LNCaP clone FGC (cell line): Measurements from ENCODE around the gene SLC38A2.

Source experiments
- DNase-seq: peaks from one replicate; pipeline ENCODE4 v3.0.0-alpha.2; 2011; ENCODE audit warnings: low read depth
- H3K4me3 ChIP-seq: 2 replicates; pipeline ENCODE4 v1.5.1; 2011; ENCODE audit warnings: mild to moderate bottlenecking, low read depth, low read length, control low read depth
- TF ChIP-seq, protein P1 (sequence below): IDR thresholded peaks from 2 replicates; pipeline ENCODE4 v1.5.1; 2012; ENCODE audit warnings: mild to moderate bottlenecking; ENCODE audit not compliant: control insufficient read depth, insufficient read depth; ENCODE audit errors: extremely low read depth

The SLC38A2 gene

DNA sequence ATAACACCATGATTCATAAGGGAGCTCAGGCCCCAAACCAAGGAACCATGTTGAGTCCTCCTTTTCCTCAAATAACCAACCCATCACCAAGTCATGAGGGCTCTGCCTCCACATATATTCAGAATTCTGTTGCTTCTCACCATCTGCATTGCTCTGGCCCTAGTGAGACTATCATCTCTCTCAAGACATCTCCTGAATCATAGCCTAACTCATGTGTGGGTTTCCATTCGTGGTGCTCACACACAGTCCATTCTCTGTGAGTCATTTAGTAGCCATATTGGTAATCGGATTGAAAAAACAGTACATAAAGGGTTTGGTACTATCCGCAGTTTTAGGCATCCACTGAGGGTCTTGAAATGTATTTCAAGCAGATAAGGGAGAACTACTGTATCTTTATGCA lies 5.1 kb upstream of the SLC38A2 start:
- TF ChIP-seq, protein P1, sequence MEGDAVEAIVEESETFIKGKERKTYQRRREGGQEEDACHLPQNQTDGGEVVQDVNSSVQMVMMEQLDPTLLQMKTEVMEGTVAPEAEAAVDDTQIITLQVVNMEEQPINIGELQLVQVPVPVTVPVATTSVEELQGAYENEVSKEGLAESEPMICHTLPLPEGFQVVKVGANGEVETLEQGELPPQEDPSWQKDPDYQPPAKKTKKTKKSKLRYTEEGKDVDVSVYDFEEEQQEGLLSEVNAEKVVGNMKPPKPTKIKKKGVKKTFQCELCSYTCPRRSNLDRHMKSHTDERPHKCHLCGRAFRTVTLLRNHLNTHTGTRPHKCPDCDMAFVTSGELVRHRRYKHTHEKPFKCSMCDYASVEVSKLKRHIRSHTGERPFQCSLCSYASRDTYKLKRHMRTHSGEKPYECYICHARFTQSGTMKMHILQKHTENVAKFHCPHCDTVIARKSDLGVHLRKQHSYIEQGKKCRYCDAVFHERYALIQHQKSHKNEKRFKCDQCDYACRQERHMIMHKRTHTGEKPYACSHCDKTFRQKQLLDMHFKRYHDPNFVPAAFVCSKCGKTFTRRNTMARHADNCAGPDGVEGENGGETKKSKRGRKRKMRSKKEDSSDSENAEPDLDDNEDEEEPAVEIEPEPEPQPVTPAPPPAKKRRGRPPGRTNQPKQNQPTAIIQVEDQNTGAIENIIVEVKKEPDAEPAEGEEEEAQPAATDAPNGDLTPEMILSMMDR: no peak
- no peak overlapping the region for H3K4me3 ChIP-seq
- no peak for DNase-seq

DNA sequence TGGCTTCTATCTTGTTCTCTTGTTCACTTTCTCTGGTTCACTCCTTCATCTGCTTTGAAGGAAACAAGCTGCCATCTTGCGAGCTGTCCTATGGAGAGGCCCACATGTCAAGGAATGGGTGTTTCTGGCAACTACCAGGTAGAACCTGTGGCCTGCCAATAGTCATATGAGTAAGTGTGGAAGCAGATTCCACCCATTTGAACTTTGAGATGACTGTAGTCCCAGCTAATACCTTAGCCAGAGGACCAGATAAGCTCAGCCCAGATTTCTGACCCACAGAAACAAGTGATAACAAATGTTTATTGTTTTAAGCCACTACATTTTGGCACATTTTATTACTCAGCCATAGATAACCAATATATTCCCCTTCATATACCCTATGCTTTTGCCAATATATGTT lies 4.0 kb upstream of the SLC38A2 start:
- TF ChIP-seq, protein P1: no peak
- no peak overlapping the region for H3K4me3 ChIP-seq
- no peak for DNase-seq

DNA sequence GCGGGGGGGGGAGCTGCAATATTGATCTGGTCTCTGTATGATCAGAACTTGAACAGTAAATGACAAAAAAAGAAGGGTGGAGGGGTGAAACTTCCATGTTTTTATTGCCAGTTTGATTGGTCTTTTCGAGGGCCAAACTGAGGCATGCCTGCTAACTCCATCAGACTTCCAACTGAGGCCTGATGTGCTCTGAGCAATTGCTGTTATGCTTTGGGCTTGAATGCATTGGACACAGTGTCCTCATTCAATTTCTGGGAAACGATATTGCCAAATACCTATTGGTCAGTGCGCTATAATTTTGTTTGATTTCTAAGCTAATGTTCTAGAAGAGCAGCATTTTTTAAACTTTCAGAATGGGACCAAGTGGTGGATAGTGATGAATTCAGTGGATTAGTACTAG lies 2.1 kb upstream of the SLC38A2 start:
- DNase-seq: no peak
- TF ChIP-seq, protein P1: no peak
- no peak overlapping the region for H3K4me3 ChIP-seq

DNA sequence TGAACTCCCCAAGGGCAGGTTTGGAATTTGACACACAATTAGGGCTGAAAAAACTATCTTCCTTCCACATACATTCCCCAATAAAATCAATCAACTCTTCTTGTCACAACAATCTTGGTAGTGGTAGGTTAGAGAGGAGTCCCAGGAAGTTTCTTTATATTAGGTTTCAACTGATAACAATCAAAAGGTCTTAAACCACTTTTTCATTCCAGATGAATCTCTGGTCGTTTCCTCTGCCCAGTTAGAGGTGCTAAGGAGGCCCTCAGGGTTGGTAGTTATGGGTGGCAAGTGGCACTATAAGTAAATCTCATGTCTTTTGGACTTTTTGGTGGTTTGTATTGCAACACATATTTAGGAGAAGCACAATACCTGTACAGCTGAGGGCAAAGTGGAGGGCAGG lies 1.7 kb upstream of the SLC38A2 start:
- no peak overlapping the region for H3K4me3 ChIP-seq
- TF ChIP-seq, protein P1: no peak
- DNase-seq: no peak

DNA sequence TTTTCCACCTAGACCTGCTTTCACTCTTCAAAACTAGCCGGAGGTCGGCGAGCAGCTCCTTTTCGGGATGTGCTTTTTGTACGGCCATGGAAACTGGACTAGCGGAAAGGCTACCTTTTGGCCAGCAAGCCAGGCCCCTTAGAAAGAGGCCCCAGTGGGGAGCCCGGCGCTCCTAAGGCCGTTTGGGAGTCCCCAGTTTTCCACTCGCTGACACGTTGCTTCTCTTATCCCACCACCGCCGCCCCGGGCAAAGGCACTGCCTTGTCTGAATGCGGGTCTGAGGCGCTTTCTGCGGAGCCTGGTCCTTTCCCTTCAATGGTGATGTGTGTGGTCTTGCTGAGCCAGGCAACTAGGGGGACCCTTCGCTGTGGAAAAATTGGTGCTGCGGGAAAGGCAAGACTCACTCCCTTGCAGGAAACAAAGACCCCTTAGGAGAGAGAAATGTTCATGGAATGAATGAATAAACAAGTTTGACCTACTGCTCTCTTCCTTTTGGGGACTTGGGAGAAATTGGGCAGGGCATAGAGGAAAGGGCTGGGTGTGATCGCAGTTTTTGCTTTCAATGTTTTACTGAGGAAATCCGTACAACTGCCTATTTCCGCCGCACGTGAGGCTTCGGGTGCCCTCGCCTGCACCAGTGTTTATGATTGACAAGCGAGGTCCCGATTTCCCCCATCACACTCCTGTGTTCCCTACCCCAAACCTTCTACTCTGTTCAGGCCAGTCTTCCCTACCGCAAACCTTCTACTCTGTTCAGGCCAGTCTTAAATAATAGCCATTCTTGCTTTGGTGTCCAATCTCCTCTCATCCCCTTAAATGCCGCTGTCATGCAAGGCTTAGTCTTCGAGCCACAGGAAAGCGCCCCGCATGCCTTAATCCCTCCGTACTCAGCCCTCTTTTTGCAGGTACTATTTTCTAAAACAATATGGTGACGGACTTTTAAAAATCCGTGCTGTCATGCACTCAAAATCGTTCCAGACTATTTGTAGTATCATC lies 1.0 kb upstream of the SLC38A2 start:
- TF ChIP-seq, protein P1: no peak
- DNase-seq: no peak
- H3K4me3 ChIP-seq: peak overlapping the region; percentile 74

DNA sequence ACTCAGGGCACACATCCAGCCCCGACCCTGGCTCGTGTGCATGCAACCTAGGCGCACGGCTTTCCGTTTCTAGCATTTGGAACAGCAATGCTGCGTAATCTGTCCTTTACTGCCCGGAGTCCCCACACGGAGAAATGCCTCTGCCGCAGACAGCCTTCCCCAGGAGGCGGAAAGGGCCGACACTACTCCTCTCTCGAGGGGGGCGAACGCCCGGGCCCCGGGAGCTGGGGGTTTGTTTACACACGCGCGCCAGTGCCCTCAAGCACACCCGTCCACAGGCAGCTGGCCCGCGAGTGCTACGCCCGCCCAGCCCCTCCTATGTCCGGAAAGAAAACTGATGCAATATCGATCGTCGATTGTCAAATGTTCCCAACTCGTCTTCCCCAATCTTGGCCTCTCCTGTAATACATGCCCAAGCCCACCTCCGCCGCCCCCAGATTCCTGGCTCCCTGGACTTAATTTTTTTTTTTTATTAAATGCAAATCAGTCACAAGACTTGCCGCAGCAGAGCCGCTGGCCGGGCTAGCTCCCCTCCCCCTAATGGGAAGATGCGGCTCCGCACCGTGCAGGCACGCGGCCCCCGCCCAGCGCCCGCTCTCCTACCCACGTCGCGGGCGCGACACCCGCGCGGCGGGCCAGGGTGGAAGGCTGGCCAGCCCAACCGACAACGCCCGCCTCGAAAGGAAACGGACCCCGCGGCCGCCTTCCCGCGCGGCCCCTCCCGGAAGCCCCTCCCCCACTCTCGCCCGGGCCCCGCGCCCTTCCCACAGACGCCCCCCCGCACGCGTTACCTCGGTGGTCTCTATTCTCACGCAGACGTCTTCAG lies 642 bp downstream of the SLC38A2 start:
- TF ChIP-seq, protein P1: no peak
- H3K4me3 ChIP-seq: peak overlapping the region; percentile 74
- no peak for DNase-seq
